ENCODE measurements around the gene LRRC25.
"Not testable (repeated sequence)": the region's sequence is repeated elsewhere in the genome, so short reads cannot be mapped to it uniquely, and the experiment has no call there.

DNA sequence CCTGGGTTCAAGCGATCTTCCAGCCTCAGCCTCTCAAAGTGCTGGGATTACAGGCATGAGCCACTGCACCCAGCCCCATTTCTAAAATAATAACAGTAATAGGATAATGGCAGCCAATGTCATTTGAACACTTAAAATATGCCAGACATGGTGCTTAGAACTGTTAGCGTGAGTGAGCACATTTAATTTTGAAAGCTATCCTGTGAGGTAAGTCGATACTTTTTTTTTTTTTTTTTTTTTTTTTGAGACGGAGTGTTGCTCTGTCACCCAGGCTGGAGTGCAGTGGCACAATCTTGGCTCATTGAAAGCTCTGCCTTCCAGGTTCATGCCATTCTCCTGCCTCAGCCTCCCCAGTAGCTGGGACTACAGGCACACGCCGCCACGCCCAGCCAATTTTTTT, 42.7 kb downstream of the LRRC25 start:
- not testable (repeated sequence) for TF ChIP-seq EP300 (IDR thresholded peaks at IDR 0.05; ENCODE audit: low read depth)
- TF ChIP-seq, protein P1, sequence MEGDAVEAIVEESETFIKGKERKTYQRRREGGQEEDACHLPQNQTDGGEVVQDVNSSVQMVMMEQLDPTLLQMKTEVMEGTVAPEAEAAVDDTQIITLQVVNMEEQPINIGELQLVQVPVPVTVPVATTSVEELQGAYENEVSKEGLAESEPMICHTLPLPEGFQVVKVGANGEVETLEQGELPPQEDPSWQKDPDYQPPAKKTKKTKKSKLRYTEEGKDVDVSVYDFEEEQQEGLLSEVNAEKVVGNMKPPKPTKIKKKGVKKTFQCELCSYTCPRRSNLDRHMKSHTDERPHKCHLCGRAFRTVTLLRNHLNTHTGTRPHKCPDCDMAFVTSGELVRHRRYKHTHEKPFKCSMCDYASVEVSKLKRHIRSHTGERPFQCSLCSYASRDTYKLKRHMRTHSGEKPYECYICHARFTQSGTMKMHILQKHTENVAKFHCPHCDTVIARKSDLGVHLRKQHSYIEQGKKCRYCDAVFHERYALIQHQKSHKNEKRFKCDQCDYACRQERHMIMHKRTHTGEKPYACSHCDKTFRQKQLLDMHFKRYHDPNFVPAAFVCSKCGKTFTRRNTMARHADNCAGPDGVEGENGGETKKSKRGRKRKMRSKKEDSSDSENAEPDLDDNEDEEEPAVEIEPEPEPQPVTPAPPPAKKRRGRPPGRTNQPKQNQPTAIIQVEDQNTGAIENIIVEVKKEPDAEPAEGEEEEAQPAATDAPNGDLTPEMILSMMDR (IDR thresholded peaks at IDR 0.05) = not testable (repeated sequence)
